Transverse colon (tissue), 4 donors: Measurements from ENCODE around the gene CGRRF1. TPM values are rescaled to one million over a fixed set of nuclear protein-coding genes. Genes with fewer than 3 reads are reported as not detected.

ENCODE experiments used
- DNase-seq: peaks from one replicate; pipeline ENCODE4 v3.0.0-alpha.2; 2019
- H3K27ac ChIP-seq, 4 donors: fragments of 200-600 bp; sonication (generic); 2 replicates each; pipeline ENCODE4 v1.5.1; 2016 to 2018; ENCODE audit warnings: inconsistent platforms in 4 of 4
- H3K27me3 ChIP-seq: fragments of 200-600 bp; sonication (generic); 2 replicates; pipeline ENCODE4 v1.5.1; 2017; ENCODE audit warnings: inconsistent platforms
- H3K36me3 ChIP-seq, 4 donors: fragments of 200-600 bp; sonication (generic); 2 replicates each; pipeline ENCODE4 v1.5.1; 2017 to 2019; ENCODE audit warnings: inconsistent platforms in 4 of 4
- H3K4me1 ChIP-seq, 4 donors: fragments of 200-600 bp; sonication (generic); 2 replicates each; pipeline ENCODE4 v1.5.1; 2017 to 2020; ENCODE audit warnings: inconsistent platforms in 4 of 4
- H3K4me3 ChIP-seq, 4 donors: fragments of 200-600 bp; sonication (generic); 1 replicate in 1 of 4; 2 replicates in 3 of 4; pipeline versions ENCODE4 v1.5.1 to v1.6.1; 2017 to 2019; ENCODE audit warnings: inconsistent platforms in 4 of 4
- H3K9me3 ChIP-seq, 2 donors: fragments of 200-600 bp; sonication (generic); 2 replicates each; pipeline ENCODE4 v1.5.1; 2017 to 2019; ENCODE audit warnings: inconsistent platforms in 2 of 2
- EP300 ChIP-seq: sonication (generic); formaldehyde crosslinking; IDR thresholded peaks from one replicate; pipeline ENCODE4 v1.6.1; 2017; ENCODE audit warnings: antibody characterized with exemption, low read depth
- POLR2A ChIP-seq: fragments of 450-650 bp; IDR thresholded peaks from one replicate; pipeline ENCODE4 v1.6.1; 2016; ENCODE audit warnings: antibody characterized with exemption, mild to moderate bottlenecking, moderate library complexity
- POLR2AphosphoS5 ChIP-seq, 3 donors: sonication (generic); formaldehyde crosslinking; IDR thresholded peaks; one replicate each; pipeline ENCODE4 v1.6.1; 2016; ENCODE audit warnings: antibody characterized with exemption in 3 of 3
- WGBS, 2 donors: methylation state at CpG; one replicate each; pipeline ENCODE4 v1.1.5; 2018; ENCODE audit warnings: low coverage in 1 of 2; 5-methylcytosine and 5-hydroxymethylcytosine counted together
- in situ Hi-C, 4 donors: fragments of 200-750 bp; cut with MboI; loops; one replicate each; pipeline versions ENCODE4 v1.15.0 to v1.15.1; 2017; ENCODE audit warnings: low sequenced_read_pairs in 3 of 4, low pct_ligation_motif_present in 1 of 4, low pct_unique_long_range_greater_than_20kb in 1 of 4
- intact Hi-C: fragments of 100-400 bp; cut with DNase I; formaldehyde crosslinking; loops from one replicate; pipeline ENCODE4 v1.15.1; 2023; ENCODE audit warnings: low total_unique reads
- total RNA-seq, 4 donors: library from RNA; depleted of rRNA; stranded (reverse); fragments of >200 nt; gene quantifications; one replicate each; pipeline ENCODE4 v1.1.0, GENCODE V29; 2016
- TF ChIP-seq, protein P1 (sequence below), 5 experiments: fragments of 200-600 bp in 3 of 5; fragments of 450-650 bp in 2 of 5; sonication (generic) in 3 of 5; IDR thresholded peaks; 1 replicate in 2 of 5; 2 replicates in 3 of 5; pipeline ENCODE4 v1.5.1; 2016 to 2017; ENCODE audit warnings: antibody characterized with exemption in 5 of 5, inconsistent platforms in 3 of 5, mild to moderate bottlenecking in 2 of 5, moderate library complexity in 1 of 5

CGRRF1 gene
- total RNA-seq, 4 donors from 2014 or later = 2.6 to 46.8 (median 18.0) TPM

DNA sequence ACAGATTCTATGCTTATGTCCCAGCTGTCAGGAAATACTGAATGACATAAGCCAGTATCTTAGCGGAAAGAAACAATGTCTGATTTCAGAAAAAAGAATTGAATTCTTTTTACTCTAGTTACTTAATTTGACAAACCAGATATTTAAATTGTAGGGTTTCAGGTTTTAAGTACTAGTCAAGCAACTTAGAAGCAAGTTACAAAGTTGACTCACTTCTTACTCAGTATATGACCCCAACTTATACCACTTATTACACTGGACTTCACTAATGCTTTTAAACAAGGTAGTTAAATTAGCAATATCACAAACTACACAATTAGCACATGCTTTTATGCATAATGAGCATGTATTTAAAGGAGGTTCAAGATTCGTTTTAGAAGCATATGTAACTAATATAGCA lies 28.0 kb upstream of the CGRRF1 start:
- no peak for DNase-seq
- H3K4me3 ChIP-seq = no peak overlapping the region
- H3K4me1 ChIP-seq = peaks cover 13 to 45% (median 24%) of the 10 kb centered on the region in 4 donors
- H3K9me3 ChIP-seq = no peaks in the 10 kb centered on the region
- H3K36me3 ChIP-seq = peaks cover 0 to 18% (median 4%) of the 10 kb centered on the region in 4 donors
- in situ Hi-C loops (no loop called here), intact Hi-C loops (no loop called here)
- H3K27me3 ChIP-seq = no peaks in the 10 kb centered on the region
- TF ChIP-seq POLR2A = no peak
- no peak for TF ChIP-seq EP300
- TF ChIP-seq POLR2AphosphoS5 (IDR thresholded peaks at IDR 0.05) = no peak
- TF ChIP-seq, protein P1, sequence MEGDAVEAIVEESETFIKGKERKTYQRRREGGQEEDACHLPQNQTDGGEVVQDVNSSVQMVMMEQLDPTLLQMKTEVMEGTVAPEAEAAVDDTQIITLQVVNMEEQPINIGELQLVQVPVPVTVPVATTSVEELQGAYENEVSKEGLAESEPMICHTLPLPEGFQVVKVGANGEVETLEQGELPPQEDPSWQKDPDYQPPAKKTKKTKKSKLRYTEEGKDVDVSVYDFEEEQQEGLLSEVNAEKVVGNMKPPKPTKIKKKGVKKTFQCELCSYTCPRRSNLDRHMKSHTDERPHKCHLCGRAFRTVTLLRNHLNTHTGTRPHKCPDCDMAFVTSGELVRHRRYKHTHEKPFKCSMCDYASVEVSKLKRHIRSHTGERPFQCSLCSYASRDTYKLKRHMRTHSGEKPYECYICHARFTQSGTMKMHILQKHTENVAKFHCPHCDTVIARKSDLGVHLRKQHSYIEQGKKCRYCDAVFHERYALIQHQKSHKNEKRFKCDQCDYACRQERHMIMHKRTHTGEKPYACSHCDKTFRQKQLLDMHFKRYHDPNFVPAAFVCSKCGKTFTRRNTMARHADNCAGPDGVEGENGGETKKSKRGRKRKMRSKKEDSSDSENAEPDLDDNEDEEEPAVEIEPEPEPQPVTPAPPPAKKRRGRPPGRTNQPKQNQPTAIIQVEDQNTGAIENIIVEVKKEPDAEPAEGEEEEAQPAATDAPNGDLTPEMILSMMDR (IDR thresholded peaks at IDR 0.05) = no peak
- no peak overlapping the region for H3K27ac ChIP-seq
- 82 to 86% methylated on average over 2 of the region's 2 CpGs for WGBS, 2 donors

DNA sequence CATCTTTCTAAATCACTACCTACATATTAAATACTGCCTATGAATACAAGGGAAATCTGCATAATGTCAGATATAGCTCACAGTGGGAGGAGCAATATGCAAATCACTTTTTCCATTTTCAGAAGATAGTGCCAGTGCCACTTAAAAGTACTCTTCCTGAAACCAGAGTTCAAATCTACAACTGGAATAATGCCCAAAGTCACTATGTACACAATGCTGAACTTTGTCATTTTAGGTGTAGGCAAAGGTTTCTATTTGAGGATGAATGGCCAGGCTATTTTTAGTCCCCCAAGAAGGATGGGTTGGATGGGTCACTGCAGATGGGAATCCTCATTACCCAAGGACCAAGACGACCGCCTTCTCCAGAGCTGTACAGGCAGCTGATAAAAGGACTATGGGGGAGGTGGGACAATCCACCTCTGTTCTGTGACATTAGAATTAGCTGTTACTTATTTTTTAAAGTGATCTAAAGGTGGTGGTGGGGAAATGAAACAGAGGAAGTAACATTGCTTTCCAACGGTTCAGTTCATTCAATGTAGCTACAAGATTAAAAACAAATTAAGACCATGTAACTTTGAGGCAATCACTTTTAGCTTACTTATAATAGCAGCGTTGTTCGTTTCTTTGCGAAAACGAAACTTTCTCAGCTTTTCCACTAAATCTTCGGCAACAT lies 26.5 kb upstream of the CGRRF1 start:
- Histone ChIP-seq H3K4me1 (peaks cover 13 to 60% (median 36%) of the 10 kb centered on the region in 4 donors), H3K36me3 (peaks cover 0 to 13% (median 4%) of the 10 kb centered on the region in 4 donors), H3K9me3 (no peaks in the 10 kb centered on the region), H3K27me3 (no peaks in the 10 kb centered on the region), H3K27ac (peak overlapping the region; percentile 3 to 40 (median 23)), H3K4me3 (no peak overlapping the region)
- in situ Hi-C loops = no loop called here
- intact Hi-C loops = no loop called here
- WGBS, 2 donors = 68 to 78% methylated on average over 6 to 8 of the region's 8 CpGs
- DNase-seq = no peak
- TF ChIP-seq EP300 (no peak), POLR2A (no peak), POLR2AphosphoS5 (IDR thresholded peaks at IDR 0.05) (no peak)
- TF ChIP-seq, protein P1 (IDR thresholded peaks at IDR 0.05) = no peak

DNA sequence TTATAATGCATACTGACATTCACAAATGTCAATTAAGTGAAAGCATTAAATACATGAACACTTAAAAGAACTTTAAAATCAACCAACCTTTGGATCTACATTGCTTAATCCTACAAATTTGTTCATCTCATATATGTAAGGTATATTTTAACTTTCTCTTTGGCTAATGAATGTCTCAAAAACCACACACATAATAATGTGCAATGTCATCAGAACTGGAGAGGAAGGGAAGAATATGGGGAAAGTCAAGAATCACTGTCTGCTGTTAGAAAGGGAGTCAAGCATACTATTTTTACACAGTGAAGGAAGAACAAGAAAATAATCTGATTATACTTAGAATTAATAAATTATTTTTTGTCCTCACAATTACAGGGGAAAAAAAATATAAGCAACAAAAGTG lies 25.9 kb upstream of the CGRRF1 start:
- in situ Hi-C loops = no loop called here
- H3K27ac ChIP-seq = peak overlapping the region in 3 of 4 donors; percentile 3 to 39 (median 7)

DNA sequence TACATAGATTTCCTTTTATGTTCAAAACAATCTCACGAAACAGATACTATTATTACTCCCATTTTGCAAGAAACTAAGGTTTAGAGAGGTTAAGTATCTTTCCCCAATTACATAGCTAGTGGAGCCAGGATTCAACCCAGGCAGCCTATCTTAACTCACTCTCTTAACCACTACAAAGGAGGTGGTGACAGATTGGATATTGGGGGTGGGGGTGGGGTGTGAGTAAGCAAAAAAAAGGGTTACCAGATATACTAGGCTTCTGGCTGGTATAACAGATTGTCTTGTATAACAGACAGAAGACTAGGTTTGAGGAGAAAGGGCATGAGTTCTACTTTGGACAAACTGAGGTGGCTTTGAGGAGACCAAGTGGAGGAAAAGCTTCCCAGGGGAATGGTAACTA lies 23.0 kb upstream of the CGRRF1 start:
- DNase-seq = no peak
- Histone ChIP-seq H3K27me3 (no peaks in the 10 kb centered on the region), H3K4me1 (peaks cover 13 to 78% (median 44%) of the 10 kb centered on the region in 4 donors), H3K4me3 (no peak overlapping the region), H3K27ac (no peak overlapping the region), H3K9me3 (no peaks in the 10 kb centered on the region), H3K36me3 (peaks cover 0 to 6% (median 0%) of the 10 kb centered on the region in 4 donors)
- intact Hi-C loops (no loop called here), in situ Hi-C loops (no loop called here)
- 93 to 100% methylated on average over 1 of the region's 1 CpG for WGBS, 2 donors
- TF ChIP-seq POLR2AphosphoS5 (IDR thresholded peaks at IDR 0.05) (no peak), EP300 (no peak), POLR2A (no peak)
- TF ChIP-seq, protein P1 (IDR thresholded peaks at IDR 0.05) = no peak

More for the DNA sequence above, 25.9 kb upstream of the CGRRF1 start:
- no peaks in the 10 kb centered on the region for H3K27me3 ChIP-seq
- intact Hi-C loops = no loop called here
- TF ChIP-seq POLR2A (no peak), POLR2AphosphoS5 (IDR thresholded peaks at IDR 0.05) (no peak), EP300 (no peak)
- TF ChIP-seq, protein P1 (IDR thresholded peaks at IDR 0.05) = no peak
- H3K36me3 ChIP-seq = peaks cover 0 to 6% (median 4%) of the 10 kb centered on the region in 4 donors
- no peak for DNase-seq
- H3K4me1 ChIP-seq = peaks cover 13 to 61% (median 36%) of the 10 kb centered on the region in 4 donors
- no peaks in the 10 kb centered on the region for H3K9me3 ChIP-seq
- H3K4me3 ChIP-seq = no peak overlapping the region
